Measurements from ENCODE around the gene DNER.

DNA sequence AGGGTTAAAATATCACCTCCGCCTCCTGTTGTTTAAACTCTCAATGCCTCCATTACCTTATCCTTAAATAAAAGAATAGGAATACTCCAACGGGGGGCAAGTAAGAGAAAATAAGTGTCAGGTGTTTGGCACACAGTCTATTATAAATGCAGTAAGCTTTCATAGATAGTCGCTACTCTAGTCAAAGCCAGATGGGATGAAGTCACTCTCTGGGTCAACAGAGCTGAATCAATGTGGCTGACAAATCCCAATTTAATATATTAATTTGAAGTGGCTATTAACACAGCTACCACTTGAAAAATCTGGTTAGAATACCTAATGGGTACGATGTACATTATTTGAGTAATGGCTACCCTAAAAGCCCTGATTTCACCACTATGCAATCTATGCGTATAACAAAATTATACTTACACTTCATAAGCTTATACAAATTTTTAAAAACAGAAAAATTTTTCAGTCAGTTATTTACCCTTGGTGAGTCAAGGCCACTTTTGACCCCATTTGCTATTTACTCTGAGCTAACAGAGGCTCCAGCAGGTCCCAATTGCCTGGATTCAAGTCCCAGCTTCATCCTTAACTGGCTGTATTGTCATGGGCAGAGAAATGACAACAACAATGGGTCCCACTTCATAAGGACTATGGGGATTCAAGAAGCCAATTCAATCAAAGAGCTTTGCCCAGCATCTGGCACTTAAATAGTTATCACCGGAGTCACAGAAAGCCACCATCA lies 275.8 kb downstream of the DNER start:
- no peak for TF ChIP-seq CTCF (IDR thresholded peaks at IDR 0.05)
- TF ChIP-seq POLR2A (IDR thresholded peaks at IDR 0.05), result no peak
